Small intestine (tissue), 7 donors: ENCODE results near the gene VGLL3. TPM values are rescaled to one million over a fixed set of nuclear protein-coding genes. Genes with fewer than 3 reads are reported as not detected.
A peak's percentile ranks its signal among the peaks of the same experiment; 100 is the strongest.

ENCODE experiments used
- DNase-seq, 2 donors: peaks; one replicate each; pipeline versions ENCODE4 v3.0.0 to v3.0.0-alpha.2; 2013
- FAIRE-seq: peaks from 2 replicates; lab custom pipeline; 2012; peaks lifted over from hg19 to GRCh38; lab: Jason Lieb, UNC
- H3K27ac ChIP-seq, 3 donors: one replicate each; pipeline ENCODE4 v1.5.1; 2013; ENCODE audit warnings: low read length in 2 of 3, mild to moderate bottlenecking in 2 of 3, control low read depth in 1 of 3, inconsistent platforms in 1 of 3, low read depth in 1 of 3, moderate library complexity in 1 of 3
- H3K27me3 ChIP-seq, 3 donors: one replicate each; pipeline ENCODE4 v1.6.1; 2013; ENCODE audit warnings: low read length in 3 of 3, inconsistent platforms in 1 of 3; ENCODE audit not compliant: control insufficient read depth in 3 of 3, insufficient read depth in 3 of 3
- H3K36me3 ChIP-seq, 3 donors: one replicate each; pipeline ENCODE4 v1.6.1; 2013; ENCODE audit warnings: low read length in 3 of 3, inconsistent platforms in 1 of 3, low read depth in 1 of 3, mild to moderate bottlenecking in 1 of 3, moderate library complexity in 1 of 3; ENCODE audit not compliant: control insufficient read depth in 3 of 3, insufficient read depth in 2 of 3
- H3K4me1 ChIP-seq, 3 donors: one replicate each; pipeline ENCODE4 v1.6.1; 2013; ENCODE audit warnings: low read length in 2 of 3, inconsistent platforms in 1 of 3, low read depth in 1 of 3, mild to moderate bottlenecking in 1 of 3, moderate library complexity in 1 of 3; ENCODE audit not compliant: control insufficient read depth in 3 of 3, insufficient read depth in 2 of 3
- H3K4me3 ChIP-seq, 3 donors: one replicate each; pipeline ENCODE4 v1.5.1; 2013; ENCODE audit warnings: low read length in 3 of 3, control low read depth in 1 of 3, inconsistent platforms in 1 of 3, low read depth in 1 of 3, mild to moderate bottlenecking in 1 of 3, moderate library complexity in 1 of 3
- H3K9me3 ChIP-seq, 2 donors: one replicate each; pipeline ENCODE4 v1.6.1; 2013; ENCODE audit warnings: low read depth in 1 of 2, low read length in 1 of 2; ENCODE audit not compliant: control insufficient read depth in 2 of 2, insufficient read depth in 1 of 2
- WGBS, 3 donors: extraction: QIAGEN DNeasy Blood & Tissue Kit; methylation state at CpG; one replicate each; pipeline ENCODE4 v1.1.7; 2013; 5-methylcytosine and 5-hydroxymethylcytosine counted together
- polyA plus RNA-seq, 4 donors: library from polyadenylated mRNA; stranded (reverse) in 3 of 4; unstranded in 1 of 4; fragments of 200-250 nt in 3 of 4; fragments of 120-200 nt in 1 of 4; gene quantifications; one replicate each; pipeline versions ENCODE4 v1.2.1 to v1.2.3, GENCODE V29; 2013
- donor health status: healthy with polysubstance abuse.
- donor health status: control.
- donor health status: control.
- donor health status: Bipolar disorder and iron deficiency.
- donor health status: healthy.

Gene VGLL3
- polyA plus RNA-seq, 4 donors = 1.6 to 11.4 (median 1.7) TPM; not detected in 1

GRCh38 chr3:86973440-86973839, 17.5 kb downstream of the VGLL3 start:
- peaks cover 0 to 6% of the 10 kb centered on the region in 2 donors for H3K9me3 ChIP-seq
- peaks cover 0 to 3% (median 0%) of the 10 kb centered on the region in 3 donors for H3K4me1 ChIP-seq
- no peak overlapping the region for H3K4me3 ChIP-seq
- peaks cover 0 to 3% (median 0%) of the 10 kb centered on the region in 3 donors for H3K36me3 ChIP-seq
- no peak for FAIRE-seq
- H3K27ac ChIP-seq = no peak overlapping the region
- 81 to 88% (median 87%) methylated on average over 3 of the region's 3 CpGs for WGBS, 3 donors
- DNase-seq = peak in 1 of 2 donors; percentile 39
- no peaks in the 10 kb centered on the region for H3K27me3 ChIP-seq

- 59 to 64% (median 60%) methylated on average over 6 of the region's 6 CpGs for WGBS, 3 donors
- DNase-seq (peak in 1 of 2 donors; percentile 20), FAIRE-seq (no peak)
Measured at GRCh38 chr3:86969500-86970189, 21.3 kb downstream of the VGLL3 start.

GRCh38 chr3:86968244-86968932, 22.6 kb downstream of the VGLL3 start:
- FAIRE-seq = no peak
- DNase-seq = peak in 1 of 2 donors; percentile 66
- 85 to 89% (median 86%) methylated on average over 7 of the region's 7 CpGs for WGBS, 3 donors

More at GRCh38 chr3:86969500-86970189, 21.3 kb downstream of the VGLL3 start:
- Histone ChIP-seq H3K27ac (no peak overlapping the region), H3K4me1 (peaks cover 0 to 19% (median 0%) of the 10 kb centered on the region in 3 donors), H3K27me3 (no peaks in the 10 kb centered on the region), H3K9me3 (peaks cover 0 to 6% of the 10 kb centered on the region in 2 donors), H3K4me3 (no peak overlapping the region), H3K36me3 (peaks cover 0 to 3% (median 0%) of the 10 kb centered on the region in 3 donors)

GRCh38 chr3:86967062-86967461, 23.9 kb downstream of the VGLL3 start:
- no peak for FAIRE-seq
- Histone ChIP-seq H3K4me1 (peaks cover 0 to 19% (median 0%) of the 10 kb centered on the region in 3 donors), H3K4me3 (no peak overlapping the region), H3K27me3 (no peaks in the 10 kb centered on the region), H3K36me3 (peaks cover 0 to 3% (median 0%) of the 10 kb centered on the region in 3 donors), H3K9me3 (peaks cover 0 to 6% of the 10 kb centered on the region in 2 donors), H3K27ac (no peak overlapping the region)
- DNase-seq = no peak
- 73 to 84% (median 76%) methylated on average over 2 of the region's 2 CpGs for WGBS, 3 donors

More at GRCh38 chr3:86968244-86968932, 22.6 kb downstream of the VGLL3 start:
- Histone ChIP-seq H3K9me3 (peaks cover 0 to 6% of the 10 kb centered on the region in 2 donors), H3K4me3 (no peak overlapping the region), H3K36me3 (peaks cover 0 to 3% (median 0%) of the 10 kb centered on the region in 3 donors), H3K27ac (peak overlapping the region in 1 of 3 donors; percentile 39), H3K4me1 (peaks cover 0 to 19% (median 0%) of the 10 kb centered on the region in 3 donors), H3K27me3 (no peaks in the 10 kb centered on the region)

GRCh38 chr3:86965166-86965565, 25.8 kb downstream of the VGLL3 start:
- FAIRE-seq (no peak), DNase-seq (peak in 1 of 2 donors; percentile 28)
- no peak overlapping the region for H3K27ac ChIP-seq
- no peak overlapping the region for H3K4me3 ChIP-seq
- H3K36me3 ChIP-seq = peaks cover 0 to 3% (median 0%) of the 10 kb centered on the region in 3 donors
- WGBS, 3 donors = 64 to 89% (median 71%) methylated on average over 3 of the region's 3 CpGs
- H3K9me3 ChIP-seq = peaks cover 0 to 2% of the 10 kb centered on the region in 2 donors
- H3K4me1 ChIP-seq = peaks cover 0 to 19% (median 0%) of the 10 kb centered on the region in 3 donors
- H3K27me3 ChIP-seq = no peaks in the 10 kb centered on the region

- 18 to 64% (median 42%) methylated on average over 1 of the region's 1 CpG for WGBS, 3 donors
- no peak overlapping the region for H3K4me3 ChIP-seq
- peaks cover 0 to 17% (median 0%) of the 10 kb centered on the region in 3 donors for H3K4me1 ChIP-seq
- no peak overlapping the region for H3K27ac ChIP-seq
- peaks cover 0 to 1% (median 0%) of the 10 kb centered on the region in 3 donors for H3K36me3 ChIP-seq
- no peaks in the 10 kb centered on the region for H3K9me3 ChIP-seq
- FAIRE-seq (no peak), DNase-seq (peak in 1 of 2 donors; percentile 55)
- H3K27me3 ChIP-seq = no peaks in the 10 kb centered on the region
Measured at GRCh38 chr3:86963611-86964010, 27.3 kb downstream of the VGLL3 start.

GRCh38 chr3:86961297-86961696, 29.7 kb downstream of the VGLL3 start:
- no peak overlapping the region for H3K27ac ChIP-seq

GRCh38 chr3:86960550-86960949, 30.4 kb downstream of the VGLL3 start:
- no peak overlapping the region for H3K27ac ChIP-seq
- WGBS, 3 donors = 73 to 77% (median 77%) methylated on average over 3 of the region's 3 CpGs
- peaks cover 0 to 3% (median 0%) of the 10 kb centered on the region in 3 donors for H3K4me1 ChIP-seq
- no peaks in the 10 kb centered on the region for H3K9me3 ChIP-seq
- H3K27me3 ChIP-seq = no peaks in the 10 kb centered on the region
- DNase-seq (no peak), FAIRE-seq (no peak)
- H3K4me3 ChIP-seq = no peak overlapping the region
- no peaks in the 10 kb centered on the region for H3K36me3 ChIP-seq

More at GRCh38 chr3:86961297-86961696, 29.7 kb downstream of the VGLL3 start:
- whole genome bisulfite sequencing, 3 donors = 29 to 40% (median 36%) methylated on average over 3 of the region's 3 CpGs
- H3K36me3 ChIP-seq = no peaks in the 10 kb centered on the region
- no peak overlapping the region for H3K4me3 ChIP-seq
- H3K4me1 ChIP-seq = peaks cover 0 to 4% (median 0%) of the 10 kb centered on the region in 3 donors
- DNase-seq (no peak), FAIRE-seq (no peak)
- H3K27me3 ChIP-seq = no peaks in the 10 kb centered on the region
- H3K9me3 ChIP-seq = no peaks in the 10 kb centered on the region
